A673 (cell line): ENCODE data around the gene BMP2K. TPM values are rescaled to one million over a fixed set of nuclear protein-coding genes. Genes with fewer than 3 reads are reported as not detected.

Experiments used
- BruUV-seq: library from RNA; stranded (reverse); fragments of 400-500 nt; replicated peaks from 2 replicates; lab custom pipeline; 2021; lab: Mats Ljungman, UMichigan
- CTCF ChIA-PET: fragments of 300-600 bp; sonication (Branson Sonifier 250); formaldehyde crosslinking; loops from one replicate; lab custom pipeline; 2022; ENCODE audit warnings: antibody characterized with exemption; lab: Charles Lee
- POLR2A ChIA-PET: fragments of 300-600 bp; sonication (Branson Sonifier 250); formaldehyde crosslinking; loops from one replicate; lab custom pipeline; 2022; ENCODE audit warnings: antibody characterized with exemption; ENCODE audit not compliant: low non-redundant PET; lab: Charles Lee
- DNase-seq: peaks from one replicate; pipeline ENCODE4 v3.0.0-alpha.2; 2015; ENCODE audit warnings: low spot score
- H3K27ac ChIP-seq: fragments of 200-600 bp; sonication (generic); 2 replicates; pipeline ENCODE4 v1.5.1; 2016; ENCODE audit warnings: mixed run types, low read depth, mild to moderate bottlenecking, mixed read lengths, antibody characterized with exemption, low read length; ENCODE audit not compliant: poor library complexity, severe bottlenecking
- H3K27me3 ChIP-seq: fragments of 200-600 bp; sonication (generic); replicated peaks from 2 replicates; pipeline ENCODE4 v1.6.1; 2017; ENCODE audit warnings: mixed run types, low read depth, mild to moderate bottlenecking, mixed read lengths, antibody characterized with exemption, low read length; ENCODE audit not compliant: insufficient read depth, poor library complexity
- H3K36me3 ChIP-seq: fragments of 200-600 bp; sonication (generic); 2 replicates; pipeline ENCODE4 v1.6.1; 2016; ENCODE audit warnings: mixed run types, mild to moderate bottlenecking, mixed read lengths, antibody characterized with exemption, low read length; ENCODE audit not compliant: insufficient read depth, poor library complexity, severe bottlenecking
- H3K4me1 ChIP-seq: fragments of 200-600 bp; sonication (generic); 2 replicates; pipeline ENCODE4 v1.6.1; 2017; ENCODE audit warnings: mixed run types, mild to moderate bottlenecking, mixed read lengths, antibody characterized with exemption, low read length; ENCODE audit not compliant: insufficient read depth, poor library complexity, severe bottlenecking
- H3K4me3 ChIP-seq: fragments of 200-600 bp; sonication (generic); 2 replicates; pipeline ENCODE4 v1.5.1; 2016; ENCODE audit warnings: low read depth, mixed run types, mild to moderate bottlenecking, mixed read lengths, low read length; ENCODE audit not compliant: poor library complexity, severe bottlenecking
- H3K9me3 ChIP-seq: fragments of 200-600 bp; sonication (generic); 2 replicates; pipeline ENCODE4 v1.6.1; 2016; ENCODE audit warnings: mixed run types, low read depth, mild to moderate bottlenecking, mixed read lengths, antibody characterized with exemption, low read length; ENCODE audit not compliant: poor library complexity, severe bottlenecking
- EZH2 ChIP-seq: fragments of 200-600 bp; sonication (generic); IDR thresholded peaks from 2 replicates; pipeline ENCODE4 v1.6.1; 2017; ENCODE audit warnings: borderline replicate concordance, low read depth, mild to moderate bottlenecking, mixed read lengths, antibody characterized with exemption, low read length; ENCODE audit not compliant: poor library complexity, severe bottlenecking
- intact Hi-C: fragments of 100-400 bp; cut with micrococcal nuclease; formaldehyde crosslinking; loops from one replicate; pipeline ENCODE4 v1.10.0; 2022; ENCODE audit not compliant: unreplicated experiment
- total RNA-seq: library from RNA; stranded (reverse); gene quantifications from 2 replicates; pipeline ENCODE4 v1.2.3, GENCODE V29; 2021
- TF ChIP-seq, protein P1 (sequence below): fragments of 300-800, 200-600 bp; sonication (generic); conservative IDR thresholded peaks from 2 replicates; pipeline ENCODE4 v1.5.1; 2017; ENCODE audit warnings: low read depth, mild to moderate bottlenecking, antibody characterized with exemption, low read length, moderate library complexity, mixed read lengths

The BMP2K gene
- total RNA-seq, 1 experiment from 2014 or later: 14.3 TPM

DNA sequence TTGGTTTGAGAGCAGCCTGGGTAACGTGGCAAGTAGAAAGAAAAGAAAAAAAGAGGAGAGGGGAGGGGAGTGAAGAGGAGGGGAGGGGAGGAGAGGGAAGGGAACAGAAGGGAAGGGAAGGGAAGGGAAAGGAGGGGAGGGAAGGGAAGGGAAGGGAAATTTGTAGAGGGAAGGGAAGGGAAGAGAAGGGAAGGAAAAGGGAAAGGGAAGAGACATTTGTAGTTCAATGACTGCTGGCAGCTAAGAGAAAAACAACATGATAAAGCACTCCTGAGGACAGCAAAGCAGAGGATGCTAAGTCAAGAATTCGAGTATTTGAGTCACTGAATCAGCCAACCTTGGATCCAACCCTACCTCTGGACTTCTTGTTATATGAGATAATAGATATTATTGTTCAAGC lies 38.2 kb upstream of the BMP2K start:
- Histone ChIP-seq H3K27me3 (no peaks in the 10 kb centered on the region), H3K4me3 (no peak overlapping the region), H3K27ac (no peak overlapping the region), H3K4me1 (no peaks in the 10 kb centered on the region), H3K9me3 (no peaks in the 10 kb centered on the region), H3K36me3 (no peaks in the 10 kb centered on the region)
- intact Hi-C loops: no loop called here
- ChIA-PET CTCF (no interaction called here), POLR2A (no interaction called here)
- no peak for DNase-seq
- TF ChIP-seq, protein P1, sequence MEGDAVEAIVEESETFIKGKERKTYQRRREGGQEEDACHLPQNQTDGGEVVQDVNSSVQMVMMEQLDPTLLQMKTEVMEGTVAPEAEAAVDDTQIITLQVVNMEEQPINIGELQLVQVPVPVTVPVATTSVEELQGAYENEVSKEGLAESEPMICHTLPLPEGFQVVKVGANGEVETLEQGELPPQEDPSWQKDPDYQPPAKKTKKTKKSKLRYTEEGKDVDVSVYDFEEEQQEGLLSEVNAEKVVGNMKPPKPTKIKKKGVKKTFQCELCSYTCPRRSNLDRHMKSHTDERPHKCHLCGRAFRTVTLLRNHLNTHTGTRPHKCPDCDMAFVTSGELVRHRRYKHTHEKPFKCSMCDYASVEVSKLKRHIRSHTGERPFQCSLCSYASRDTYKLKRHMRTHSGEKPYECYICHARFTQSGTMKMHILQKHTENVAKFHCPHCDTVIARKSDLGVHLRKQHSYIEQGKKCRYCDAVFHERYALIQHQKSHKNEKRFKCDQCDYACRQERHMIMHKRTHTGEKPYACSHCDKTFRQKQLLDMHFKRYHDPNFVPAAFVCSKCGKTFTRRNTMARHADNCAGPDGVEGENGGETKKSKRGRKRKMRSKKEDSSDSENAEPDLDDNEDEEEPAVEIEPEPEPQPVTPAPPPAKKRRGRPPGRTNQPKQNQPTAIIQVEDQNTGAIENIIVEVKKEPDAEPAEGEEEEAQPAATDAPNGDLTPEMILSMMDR: no peak
- no peak for TF ChIP-seq EZH2
- no TSS peak for BruUV-seq

DNA sequence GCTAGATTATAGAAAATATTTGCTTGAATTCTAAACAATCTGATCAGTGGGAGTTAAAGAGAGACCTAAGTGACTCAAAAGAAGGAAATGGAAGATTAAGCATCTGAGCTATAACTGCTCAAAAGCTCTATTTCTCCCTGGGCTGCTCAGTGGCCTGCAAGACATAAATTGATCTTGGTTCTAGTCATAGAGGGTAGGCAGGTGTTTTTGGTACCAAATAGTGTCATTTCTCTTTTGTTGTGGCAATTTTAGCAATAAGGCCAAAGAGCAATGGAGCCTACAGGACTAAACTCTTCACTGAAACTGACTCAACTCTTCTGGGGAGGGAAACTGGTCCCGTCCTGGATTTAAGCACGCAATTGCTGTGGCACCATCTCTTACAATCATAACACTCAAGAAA lies 33.9 kb upstream of the BMP2K start:
- Histone ChIP-seq H3K36me3 (no peaks in the 10 kb centered on the region), H3K4me3 (no peak overlapping the region), H3K4me1 (no peaks in the 10 kb centered on the region), H3K9me3 (no peaks in the 10 kb centered on the region), H3K27ac (no peak overlapping the region), H3K27me3 (no peaks in the 10 kb centered on the region)
- TF ChIP-seq, protein P1: no peak
- no peak for TF ChIP-seq EZH2
- intact Hi-C loops: no loop called here
- no TSS peak for BruUV-seq
- POLR2A ChIA-PET: no interaction called here
- no peak for DNase-seq
- CTCF ChIA-PET: no interaction called here

DNA sequence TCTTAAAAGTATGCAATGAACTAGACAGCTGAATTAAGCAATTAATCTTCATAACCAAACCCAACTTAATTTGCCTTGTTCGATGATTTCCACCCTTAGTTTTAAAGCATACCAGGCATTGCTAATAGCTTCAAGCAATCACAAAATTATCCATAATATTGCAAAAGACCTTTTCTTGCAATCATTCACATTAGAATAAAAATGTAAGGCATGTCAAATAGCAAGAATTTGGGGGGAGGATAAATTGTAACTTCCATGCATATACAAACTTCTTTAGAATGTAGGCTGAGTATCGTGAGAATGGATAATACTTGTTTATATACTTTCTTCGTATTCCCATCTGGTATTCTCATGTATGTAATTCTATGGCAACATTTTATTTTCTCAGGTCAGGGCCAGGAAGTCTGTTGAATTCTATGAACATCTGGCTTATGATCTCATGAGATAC lies 28.7 kb upstream of the BMP2K start:
- no peak for DNase-seq
- intact Hi-C loops: no loop called here

More for the DNA sequence above, 28.7 kb upstream of the BMP2K start:
- H3K4me3 ChIP-seq: no peak overlapping the region
- CTCF ChIA-PET: no interaction called here
- POLR2A ChIA-PET: no interaction called here
- H3K27me3 ChIP-seq: no peaks in the 10 kb centered on the region
- TF ChIP-seq, protein P1: no peak
- no peak for TF ChIP-seq EZH2
- H3K36me3 ChIP-seq: no peaks in the 10 kb centered on the region
- no peaks in the 10 kb centered on the region for H3K9me3 ChIP-seq
- no peak overlapping the region for H3K27ac ChIP-seq
- no TSS peak for BruUV-seq
- no peaks in the 10 kb centered on the region for H3K4me1 ChIP-seq
